RKO (cell line): Measurements from ENCODE around the gene DNAJC17.

Experiments used
- DNase-seq: peaks from one replicate; pipeline ENCODE4 v3.0.0-alpha.2; 2016; ENCODE audit warnings: low spot score

Gene DNAJC17

DNA sequence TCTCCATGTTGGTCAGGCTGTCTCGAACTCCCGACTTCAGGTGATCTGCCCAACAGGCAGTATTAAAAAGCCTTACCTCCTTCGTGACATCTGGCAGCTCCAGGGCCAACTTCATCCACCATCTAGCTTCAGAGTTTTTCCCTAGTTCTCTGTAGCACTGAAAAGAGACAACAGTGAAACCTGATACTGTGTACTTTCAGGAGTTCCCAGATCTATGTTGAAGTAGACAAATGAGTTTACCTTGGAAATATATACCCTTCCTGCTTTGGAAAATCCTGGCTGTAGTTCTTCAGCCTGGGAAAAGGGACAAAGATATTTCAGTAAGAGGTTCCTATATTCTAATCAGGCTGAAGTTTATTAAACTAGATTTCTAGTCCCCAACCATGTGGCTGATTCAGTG lies 70.2 kb downstream of the DNAJC17 start:
- no peak for DNase-seq

DNA sequence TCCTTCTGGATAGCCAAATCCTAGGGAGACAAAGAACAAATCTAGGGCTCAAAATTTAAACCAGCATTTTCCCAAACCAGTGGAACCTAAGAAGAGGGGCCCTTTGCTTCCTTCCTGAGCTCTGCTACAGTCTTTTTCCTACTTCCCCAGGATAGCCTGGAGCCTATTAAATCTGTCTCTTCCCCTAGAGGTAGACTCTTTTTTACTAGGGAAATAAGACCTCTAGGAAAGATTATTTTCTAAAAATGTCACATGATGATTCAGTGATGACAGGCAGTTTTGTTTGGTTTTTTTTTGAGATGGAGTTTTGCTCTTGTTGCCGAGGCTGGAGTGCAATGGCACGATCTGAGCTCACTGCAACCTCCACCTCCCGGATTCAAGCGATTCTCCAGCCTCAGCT lies 70.7 kb downstream of the DNAJC17 start:
- DNase-seq, result no peak

DNA sequence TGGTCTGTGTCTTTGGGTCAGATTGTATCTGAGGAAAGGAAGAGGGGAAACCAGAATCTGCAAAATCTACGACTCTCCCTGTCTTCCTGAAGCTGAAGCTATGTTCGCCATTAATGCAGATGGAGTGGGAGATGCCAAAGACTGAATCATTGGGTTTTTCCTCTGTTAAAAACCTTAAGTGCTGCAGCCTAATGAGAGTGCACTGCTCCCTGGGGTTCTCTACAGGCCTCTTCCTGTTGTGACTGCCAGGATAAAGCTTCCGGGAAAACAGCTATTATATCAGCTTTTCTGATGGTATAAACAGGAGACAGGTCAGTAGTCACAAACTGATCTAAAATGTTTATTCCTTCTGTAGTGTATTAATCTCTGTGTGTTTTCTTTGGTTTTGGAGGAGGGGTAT lies 76.2 kb downstream of the DNAJC17 start:
- no peak for DNase-seq

DNA sequence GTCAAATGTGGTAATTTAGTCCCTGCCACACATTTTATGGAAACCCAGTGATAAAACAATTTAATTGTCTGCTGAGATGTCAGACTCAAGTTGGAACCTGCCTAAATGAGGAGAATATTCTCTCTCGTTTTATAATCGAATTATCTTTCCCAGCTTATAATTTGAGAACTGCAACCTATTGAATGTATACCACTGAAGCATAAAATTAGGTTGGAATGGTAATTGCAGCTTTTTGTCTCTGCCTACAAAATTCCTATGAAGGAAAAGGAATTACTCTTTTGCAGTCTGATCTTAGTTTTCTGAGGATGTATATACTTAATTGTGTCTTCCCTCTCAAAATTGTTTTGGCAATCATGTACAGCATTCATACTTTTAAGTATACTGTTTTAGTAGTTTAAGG lies 83.4 kb downstream of the DNAJC17 start:
- no peak for DNase-seq

DNA sequence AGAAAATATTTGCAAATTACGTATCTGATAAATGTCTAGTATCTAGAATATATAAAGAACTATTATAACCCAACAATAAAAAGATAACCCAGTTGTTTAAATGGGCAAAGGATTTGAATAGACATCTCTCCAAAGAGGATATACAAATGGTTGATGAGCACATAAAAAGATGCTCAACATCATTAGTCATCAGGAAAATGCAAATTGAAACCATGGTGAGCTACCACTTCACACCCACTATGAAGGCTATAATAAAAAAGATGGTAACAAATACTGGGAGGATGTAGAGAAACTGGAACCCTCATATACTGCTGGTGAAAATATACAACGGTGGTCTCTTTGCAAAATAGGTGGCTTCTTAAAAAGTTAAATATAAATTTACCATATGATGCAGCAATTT lies 84.3 kb downstream of the DNAJC17 start:
- DNase-seq, result peak; percentile 29

DNA sequence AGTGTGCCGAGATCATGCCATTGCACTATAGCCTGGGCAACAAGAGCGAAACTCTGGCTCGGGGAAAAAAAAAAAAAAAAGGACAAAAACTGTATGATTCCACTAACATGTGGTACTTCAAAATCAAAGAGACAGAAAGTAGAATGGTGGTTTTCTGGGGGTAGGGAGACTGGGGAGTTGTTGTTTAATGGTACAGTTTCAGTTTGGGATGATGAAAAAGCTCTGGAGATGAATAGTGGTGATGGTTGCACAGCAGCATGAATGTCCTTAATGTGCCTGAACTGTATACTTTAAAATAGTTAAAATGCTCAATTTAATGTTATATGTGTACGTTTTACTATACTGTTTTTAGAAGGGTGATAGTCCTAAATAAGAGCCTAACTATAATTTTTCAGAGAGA lies 84.9 kb downstream of the DNAJC17 start:
- DNase-seq, result no peak

DNA sequence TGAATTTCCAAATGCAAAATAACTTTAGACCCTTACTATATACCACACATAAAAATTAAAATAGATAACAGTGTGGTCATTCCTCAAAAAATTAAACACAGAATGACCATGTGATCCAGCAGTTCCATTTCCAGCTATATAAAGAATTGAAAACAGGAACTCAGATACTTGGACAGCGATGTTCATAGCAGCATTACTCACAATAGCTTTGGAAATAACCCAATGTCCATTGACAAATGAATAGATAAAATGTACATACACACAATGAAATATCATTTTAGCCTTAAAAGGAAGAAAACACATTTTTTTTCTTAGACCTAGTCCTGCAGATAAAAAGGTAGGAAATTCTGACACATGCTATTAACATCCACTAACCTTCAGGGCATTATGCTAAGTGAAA lies 85.6 kb downstream of the DNAJC17 start:
- no peak for DNase-seq

DNA sequence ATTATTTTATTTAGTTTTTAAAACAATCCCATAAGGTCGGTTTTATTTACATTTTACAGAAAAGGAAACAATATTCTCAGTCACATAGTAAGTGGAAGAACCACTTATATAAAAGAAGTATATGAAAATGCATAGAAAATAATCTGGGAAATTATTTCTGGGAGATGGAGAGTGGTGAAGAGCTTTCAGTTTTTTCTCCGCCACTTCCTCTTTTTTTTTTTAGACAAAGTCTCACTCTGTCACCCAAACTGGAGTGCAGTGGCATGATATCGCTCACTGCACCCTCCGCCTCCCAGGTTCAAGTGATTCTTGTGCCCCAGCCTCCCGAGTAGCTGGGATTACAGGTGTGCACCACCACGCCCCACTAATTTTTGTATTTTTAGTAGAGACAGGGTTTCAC lies 91.1 kb downstream of the DNAJC17 start:
- DNase-seq, result no peak
